Stimulated activated CD4-positive, alpha-beta T cell treated with anti-CD3 and anti-CD28 coated beads, Interleukin-15, amount 100 ng/mL, for 1 hour (primary cell): ENCODE measurements around the gene TMEM51.

Experiments used
- DNase-seq, 2 donors: peaks; one replicate each; pipeline ENCODE4 v3.0.0-alpha.2; 2020; ENCODE audit warnings: low read depth in 1 of 2, low spot score in 1 of 2

TMEM51 gene

DNA sequence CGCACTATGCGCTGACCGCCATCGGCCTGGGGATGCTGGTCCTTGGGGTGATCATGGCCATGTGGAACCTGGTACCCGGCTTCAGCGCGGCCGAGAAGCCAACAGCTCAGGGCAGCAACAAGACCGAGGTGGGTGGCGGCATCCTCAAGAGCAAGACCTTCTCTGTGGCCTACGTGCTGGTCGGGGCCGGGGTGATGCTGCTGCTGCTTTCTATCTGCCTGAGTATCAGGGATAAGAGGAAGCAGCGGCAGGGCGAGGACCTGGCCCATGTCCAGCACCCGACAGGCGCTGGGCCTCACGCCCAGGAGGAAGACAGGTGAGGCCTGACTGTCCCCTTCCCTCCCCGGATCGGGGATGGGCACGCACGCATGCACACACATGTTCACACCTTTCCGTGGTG lies 61.6 kb downstream of the TMEM51 start:
- DNase-seq, result no peak

DNA sequence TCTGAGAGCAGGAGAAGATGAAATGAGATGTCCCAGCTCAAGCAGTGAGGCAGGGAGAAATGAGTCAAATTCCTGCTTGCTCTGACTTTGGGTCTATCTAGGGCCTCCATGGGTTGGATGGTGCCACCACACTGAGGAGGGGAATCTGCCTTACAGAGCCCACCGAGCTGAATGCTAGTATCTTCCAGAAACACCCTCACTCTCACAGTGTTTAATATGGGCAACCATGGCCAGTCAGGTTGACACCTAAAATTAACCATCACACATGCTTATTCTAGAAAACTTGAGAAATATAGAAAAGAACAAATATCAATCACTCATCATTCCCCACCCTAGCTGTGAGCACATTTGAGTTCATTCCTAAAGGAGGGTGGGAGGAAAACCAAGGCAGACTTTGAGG lies 64.1 kb downstream of the TMEM51 start:
- DNase-seq, result no peak

DNA sequence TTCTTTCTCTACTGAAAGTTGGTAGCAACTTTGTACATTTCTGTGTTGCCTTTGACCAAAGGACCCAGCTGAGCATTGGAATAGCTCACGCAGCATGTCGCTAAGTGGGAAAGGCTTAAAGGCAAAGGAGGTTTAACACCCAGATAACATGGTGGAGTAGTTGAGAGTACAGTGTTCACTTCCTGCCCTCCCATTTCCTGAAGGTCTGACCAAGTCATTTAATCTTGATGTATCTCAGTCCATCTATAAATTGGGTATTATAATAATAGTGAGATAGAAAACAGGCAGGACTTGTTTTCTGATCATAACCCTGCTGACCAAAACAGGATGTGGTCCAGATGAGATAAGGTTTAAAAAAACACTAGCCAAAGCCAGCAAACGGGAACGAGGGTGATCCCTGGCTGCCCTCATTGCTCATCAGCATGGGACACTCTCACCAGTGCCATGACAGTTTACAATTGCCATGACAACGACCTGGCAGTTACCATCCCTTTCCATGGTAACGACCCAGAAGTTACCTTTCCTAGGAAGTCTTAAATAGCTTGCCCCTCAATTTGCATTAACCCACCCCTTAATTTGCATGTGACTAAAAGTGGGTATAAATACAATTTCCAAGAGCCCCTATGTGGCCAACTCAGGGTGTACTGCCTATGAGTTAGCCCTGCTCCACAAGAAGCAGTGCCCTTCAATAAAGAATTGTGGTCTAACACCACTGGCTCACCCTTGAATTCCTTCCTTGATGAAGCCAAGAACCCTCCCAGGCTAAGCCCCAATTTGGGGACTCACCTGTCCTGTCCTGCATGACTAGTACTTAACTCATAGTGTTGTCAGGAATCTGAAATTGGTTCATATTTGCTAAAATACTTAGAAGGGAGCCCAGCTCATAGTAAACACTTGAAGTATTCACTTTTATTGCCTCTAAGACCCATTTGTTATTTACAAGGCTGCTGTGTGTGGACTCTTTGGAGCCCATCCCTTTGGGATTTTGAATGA lies 65.0 kb downstream of the TMEM51 start:
- no peak for DNase-seq

DNA sequence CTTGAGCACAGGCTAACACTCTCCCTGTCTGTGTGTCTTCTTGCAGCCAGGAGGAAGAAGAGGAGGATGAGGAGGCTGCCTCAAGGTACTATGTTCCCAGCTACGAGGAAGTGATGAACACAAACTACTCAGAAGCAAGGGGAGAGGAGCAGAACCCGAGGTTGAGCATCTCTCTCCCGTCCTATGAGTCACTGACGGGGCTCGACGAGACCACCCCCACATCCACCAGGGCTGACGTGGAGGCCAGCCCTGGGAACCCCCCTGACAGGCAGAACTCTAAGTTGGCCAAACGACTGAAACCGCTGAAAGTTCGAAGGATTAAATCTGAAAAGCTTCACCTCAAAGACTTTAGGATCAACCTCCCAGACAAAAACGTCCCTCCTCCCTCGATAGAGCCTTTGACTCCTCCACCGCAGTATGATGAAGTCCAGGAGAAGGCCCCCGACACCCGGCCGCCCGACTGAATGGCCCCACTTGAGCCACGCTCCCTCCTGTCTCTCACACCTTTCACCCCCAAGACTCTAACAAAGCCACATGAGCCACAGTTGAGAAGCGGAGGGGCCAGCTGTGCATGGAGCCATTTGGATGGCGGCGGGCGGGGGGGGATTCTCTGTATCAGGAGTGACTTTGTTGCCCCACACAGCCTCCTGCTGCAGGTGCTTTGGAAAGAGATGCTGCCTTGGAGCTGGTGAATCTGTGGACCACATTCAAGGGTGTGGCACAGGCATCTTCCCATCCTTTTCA lies 65.9 kb downstream of the TMEM51 start:
- DNase-seq, result no peak

DNA sequence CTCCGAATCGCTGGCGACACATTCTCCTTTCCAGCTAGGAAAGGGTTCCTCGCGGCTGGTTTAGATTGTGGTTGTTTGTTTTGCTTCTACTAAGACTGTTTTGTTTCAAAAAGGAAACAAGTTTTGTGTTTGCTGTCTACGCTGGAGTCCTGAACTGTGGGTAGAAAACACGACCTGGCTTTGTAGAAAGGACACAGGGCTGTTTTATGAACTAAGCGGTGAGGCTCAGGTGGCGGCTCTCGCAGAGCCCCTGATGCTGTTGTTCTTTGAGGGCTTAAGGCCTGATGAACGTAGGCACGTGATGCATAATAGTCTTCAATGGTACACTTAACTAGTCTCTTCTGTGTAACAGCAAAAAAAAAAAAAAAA lies 66.5 kb downstream of the TMEM51 start:
- DNase-seq, result no peak

DNA sequence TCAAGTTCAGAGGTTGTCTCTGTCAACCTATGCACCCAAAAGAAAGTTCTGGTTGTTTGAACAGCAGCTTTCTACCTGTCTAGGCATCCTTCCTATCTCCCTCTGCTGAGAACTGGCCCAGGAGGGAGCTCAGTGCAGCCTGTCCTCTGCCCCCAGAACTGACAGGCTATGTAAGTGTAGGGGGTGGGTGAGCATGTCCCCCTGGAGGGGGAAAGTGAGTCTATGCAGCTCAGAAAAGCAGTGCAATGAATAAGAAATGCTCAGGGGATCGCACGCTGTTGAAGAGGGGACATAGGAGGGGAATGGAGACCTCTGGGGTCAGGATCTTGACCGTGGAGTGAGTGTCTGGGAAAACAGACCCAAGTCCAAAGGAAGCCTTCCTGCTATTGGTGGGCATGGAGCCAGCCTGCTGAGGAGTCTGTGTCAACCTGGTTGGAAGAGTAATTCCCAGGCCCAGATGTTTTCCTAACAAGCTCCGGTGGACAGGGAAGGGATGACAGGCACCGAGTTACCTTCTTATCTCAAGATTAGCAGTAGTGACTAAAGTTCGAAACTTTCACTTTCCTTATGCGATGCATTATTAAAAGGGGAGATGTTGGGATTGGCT lies 67.4 kb downstream of the TMEM51 start:
- DNase-seq, result no peak

DNA sequence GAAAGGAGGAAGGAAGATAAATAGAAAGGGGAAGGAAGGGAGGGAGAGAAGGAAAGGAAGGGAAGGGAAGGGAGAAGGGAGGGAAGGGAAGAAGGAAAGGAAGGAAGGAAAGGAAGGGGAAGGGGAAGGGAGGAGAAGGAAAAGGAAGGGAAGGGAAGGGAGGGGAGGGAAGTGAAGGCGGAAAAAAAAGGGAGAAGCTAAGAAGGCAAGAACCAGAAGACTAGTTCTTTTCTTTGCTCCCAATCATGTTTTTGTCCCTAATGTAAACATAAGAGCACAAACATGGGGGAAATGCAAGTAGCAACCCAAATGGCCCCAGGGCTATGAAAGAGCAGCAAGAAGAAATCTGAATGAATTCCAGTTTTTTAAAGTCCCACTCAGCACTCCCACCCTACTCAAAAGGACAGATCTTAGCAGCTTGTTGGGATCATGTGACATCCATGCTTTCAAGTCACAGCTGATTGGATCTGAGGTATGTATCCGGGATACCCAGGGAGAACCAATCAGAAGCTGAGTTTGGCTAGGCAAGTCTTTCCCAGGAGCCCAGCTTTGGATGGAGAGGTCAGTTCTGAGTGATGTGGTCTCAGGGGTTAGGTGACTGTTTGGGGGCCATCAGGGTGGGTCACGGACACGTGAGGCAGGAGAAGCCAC lies 69.2 kb downstream of the TMEM51 start:
- DNase-seq, result no peak

DNA sequence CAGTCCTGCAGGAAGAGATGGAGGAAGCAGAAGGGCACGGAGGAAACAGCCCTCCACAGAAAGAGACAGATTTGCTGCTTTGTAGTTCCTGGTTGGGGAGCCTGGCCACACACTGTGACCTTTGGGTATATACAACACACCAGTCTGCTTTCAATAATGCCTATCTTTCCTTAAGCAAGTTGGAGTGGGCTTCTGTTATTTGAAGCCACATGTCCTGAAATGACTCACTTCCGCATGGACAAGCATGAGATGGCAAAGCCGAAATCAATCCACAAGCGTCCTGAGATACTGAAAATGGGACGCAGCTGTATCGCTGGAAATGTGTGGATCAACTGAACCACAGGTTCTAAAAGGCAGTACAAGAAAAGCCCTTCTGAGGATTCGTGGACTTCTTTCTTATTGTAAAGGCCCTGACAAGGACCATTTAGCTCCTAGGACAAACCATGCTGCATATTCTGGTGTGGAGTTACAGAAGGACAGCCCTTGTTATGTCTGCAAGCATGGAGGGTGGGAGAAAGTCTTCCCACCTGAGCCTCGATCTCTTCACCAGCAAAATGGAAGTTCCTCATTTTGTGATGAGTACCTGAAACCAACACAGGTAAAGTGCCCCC lies 70.8 kb downstream of the TMEM51 start:
- DNase-seq, result no peak

DNA sequence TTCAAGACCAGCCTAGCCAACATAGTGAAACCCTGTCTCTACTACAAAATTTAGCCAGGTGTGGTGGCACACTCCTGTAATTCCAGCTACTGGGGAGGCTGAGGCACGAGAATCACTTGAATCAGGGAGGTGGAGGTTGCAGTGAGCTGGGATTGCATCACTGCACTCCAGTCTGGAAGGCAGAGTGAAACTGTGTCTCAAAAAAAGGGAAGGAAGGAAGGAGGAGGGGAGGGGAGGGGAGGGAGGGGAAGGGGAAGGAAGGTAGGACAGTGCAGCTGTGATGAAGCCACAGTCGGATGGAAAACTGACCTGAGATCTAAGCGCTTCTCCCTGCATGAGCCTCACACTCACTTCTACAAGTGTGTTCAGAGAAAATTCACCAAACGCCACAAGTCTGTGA lies 71.4 kb downstream of the TMEM51 start:
- DNase-seq, result no peak

DNA sequence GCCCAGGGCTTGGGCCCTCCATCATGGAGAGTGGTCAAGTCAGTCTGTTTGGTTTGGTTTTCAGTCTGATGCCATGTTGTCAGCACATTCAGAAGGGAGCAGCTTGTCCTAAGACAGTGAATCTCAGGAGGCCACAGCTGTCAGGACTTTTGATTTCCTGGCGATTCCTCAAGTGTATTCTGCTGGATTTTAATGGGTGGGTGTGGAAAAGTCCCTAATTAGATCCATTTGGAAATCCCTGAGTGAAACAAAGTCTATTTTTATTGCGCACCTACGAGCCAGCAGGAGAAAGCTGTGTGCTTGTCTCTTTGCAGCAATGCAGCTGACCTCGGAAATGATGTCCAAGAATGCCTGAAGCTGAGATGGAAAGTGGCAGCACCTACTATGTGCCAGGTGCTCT lies 71.9 kb downstream of the TMEM51 start:
- DNase-seq, result no peak

DNA sequence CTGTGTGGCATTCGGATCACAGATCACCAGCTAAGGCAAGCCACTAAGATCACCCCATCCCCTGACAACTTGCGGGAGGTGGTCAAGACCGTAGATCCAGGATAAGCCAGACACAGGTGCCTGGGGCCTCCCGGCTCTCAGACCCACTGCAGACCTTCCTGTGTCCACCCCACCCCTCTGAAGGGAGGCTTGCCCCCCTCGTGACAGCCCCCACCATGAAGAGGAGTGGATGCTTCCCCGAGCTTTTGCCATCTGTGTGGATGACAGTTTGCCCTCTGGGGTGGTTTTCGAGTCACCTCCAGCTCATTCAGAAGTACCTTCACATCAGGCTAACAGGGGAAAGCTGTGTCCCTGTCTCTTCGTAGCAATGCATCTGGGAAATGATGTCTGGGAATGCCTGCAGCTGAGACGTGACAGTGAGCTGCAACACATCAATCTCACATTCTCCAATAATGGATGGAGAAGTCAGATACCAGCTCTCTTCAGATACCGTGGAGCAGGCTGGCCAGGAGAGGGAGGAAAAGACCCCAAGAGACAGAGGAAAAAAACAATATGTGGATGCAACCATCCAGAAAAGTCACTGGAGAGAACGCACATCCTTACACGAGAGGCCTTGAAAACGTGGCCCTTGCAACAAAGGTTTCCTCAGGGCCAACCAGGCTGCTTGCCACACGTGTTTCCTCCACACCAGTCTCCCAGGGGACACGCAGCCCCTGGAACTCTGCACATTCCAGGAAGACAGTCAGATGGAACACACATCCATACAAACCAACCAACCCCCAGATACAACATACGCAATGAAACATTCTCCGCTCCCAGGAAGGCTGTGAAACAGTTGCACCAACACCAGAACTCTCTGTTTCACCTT lies 73.1 kb downstream of the TMEM51 start:
- no peak for DNase-seq

DNA sequence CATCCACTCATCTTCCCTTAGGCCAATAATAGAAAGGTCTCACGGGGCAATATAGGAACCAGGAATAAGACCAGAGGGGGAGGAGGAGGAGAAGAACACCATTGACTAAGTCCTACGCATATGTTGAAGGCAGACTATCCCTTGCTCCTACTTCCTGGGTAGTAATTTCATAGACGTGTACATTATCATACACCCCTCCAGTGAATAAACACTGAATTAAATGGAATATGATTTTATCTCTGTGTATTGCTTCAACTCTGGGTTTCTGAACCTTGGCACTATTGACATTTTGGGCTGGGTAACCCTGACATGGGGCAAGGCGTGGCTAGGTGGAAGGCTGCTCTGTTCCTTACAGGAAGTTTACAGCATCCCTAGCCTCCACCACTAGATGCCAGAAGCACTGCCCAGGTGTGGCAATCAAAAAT lies 76.2 kb downstream of the TMEM51 start:
- DNase-seq, result no peak

DNA sequence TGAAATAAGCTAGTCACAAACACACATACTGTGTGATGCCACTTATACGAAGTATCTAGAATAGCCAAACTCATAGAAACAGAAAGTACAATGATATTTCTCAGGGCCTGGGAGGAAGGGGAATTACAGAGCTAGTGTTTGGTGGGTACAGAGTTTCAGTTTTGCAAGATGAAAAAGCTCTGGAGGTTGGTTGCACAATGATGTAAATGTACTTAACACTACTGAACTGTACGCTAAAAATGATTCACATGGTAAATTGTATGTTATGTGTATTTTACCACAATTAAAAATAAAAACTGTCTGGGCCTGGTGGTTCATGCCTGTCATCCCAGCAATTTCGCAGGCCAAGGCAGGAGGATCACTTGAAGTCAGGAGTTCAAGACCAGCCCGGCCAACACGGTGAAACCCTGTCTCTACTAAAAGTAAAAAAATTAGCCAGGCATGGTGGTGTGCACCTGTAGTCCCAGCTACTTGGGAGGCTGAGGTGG lies 78.2 kb downstream of the TMEM51 start:
- DNase-seq, result no peak

DNA sequence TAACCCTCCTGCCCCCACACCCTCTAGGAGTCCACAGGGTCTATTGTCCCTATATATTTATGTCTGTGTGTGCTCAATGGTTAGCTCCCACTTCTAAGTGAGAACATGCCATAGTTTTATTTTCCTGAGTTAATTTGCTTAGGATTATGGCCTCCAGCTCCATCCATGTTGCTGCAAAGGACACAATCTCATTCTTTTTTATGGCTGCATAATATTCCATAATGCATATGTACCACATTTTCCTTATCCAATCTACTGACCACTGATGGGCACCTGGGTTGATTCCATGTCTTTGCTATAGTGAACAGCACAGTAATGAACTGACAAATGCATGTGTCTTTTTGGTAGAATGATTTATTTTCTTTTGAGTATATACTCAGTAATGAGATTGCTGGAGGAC lies 80.1 kb downstream of the TMEM51 start:
- DNase-seq, result no peak

DNA sequence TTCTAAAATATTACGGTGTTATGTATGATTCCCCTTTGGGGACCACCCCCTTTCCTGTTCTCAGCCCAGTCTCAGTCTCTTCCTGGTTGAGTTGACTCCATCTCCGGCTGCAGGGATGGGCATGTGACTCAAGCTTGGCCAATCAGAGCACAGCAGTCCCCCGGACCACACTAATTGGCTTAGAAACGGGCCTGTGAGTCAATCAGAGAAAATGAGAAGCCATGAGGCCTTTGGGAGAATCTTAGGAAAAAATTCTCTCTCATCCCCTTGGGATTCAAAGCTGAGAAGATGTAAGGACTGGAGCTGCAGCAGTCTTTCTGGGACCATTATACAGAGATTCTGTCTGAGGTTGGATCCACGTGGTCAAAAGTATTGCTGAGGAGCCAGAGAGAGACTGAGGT lies 82.8 kb downstream of the TMEM51 start:
- no peak for DNase-seq

DNA sequence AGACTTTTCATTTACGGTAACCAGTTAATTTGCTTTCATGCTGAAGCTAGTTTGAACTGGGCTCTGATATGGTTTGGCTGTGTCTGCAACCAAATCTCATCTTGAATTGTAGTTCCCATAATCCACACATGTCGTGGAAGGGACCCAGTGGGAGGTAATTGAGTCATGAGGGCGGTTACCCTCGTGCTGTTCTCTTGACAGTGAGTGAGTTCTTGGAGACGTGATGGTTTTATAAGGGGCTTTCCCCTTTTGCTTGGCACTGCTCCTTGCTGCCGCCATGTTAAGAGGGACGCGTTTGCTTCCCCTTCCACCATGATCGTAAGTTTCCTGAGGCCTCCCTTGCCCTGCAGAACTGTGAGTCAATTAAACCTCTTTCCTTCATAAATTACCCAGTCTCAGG lies 83.2 kb downstream of the TMEM51 start:
- DNase-seq, result no peak

DNA sequence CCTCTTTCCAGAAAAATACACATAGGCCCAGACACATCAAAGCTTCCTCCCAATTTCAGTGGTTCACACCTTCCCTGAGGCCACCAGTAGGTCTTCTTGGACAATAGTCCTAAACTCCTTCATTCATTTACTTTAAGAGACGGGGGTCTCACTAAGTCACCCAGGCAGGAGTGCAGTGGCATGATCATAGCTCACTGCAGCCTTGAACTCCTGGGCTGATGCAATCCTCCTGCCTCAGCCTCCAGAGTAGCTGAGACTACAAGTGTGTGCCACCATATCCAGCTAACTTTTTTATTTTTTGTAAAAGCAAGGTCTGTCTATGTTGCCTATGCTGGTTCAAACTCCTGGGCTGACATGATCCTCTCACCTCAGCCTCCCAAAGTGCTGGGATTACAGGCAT lies 85.2 kb downstream of the TMEM51 start:
- no peak for DNase-seq

DNA sequence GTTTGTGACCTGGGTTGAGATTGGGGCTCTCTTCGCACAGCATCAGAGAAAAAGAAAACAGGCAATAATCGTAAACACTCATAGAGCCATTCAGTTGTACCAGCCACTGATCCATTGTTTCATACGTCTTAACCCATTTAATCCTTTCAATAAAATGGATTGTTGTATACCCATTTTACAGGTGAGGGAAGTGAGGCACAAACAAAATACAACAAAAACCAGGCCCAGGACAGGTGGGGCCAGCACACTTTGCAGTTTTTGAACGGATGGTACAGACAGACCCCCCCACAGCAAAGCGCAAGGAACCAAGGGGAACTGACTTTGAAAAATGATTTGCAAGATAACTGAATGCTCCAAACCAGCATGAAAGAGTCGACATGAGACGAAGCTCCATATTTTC lies 89.2 kb downstream of the TMEM51 start:
- no peak for DNase-seq

DNA sequence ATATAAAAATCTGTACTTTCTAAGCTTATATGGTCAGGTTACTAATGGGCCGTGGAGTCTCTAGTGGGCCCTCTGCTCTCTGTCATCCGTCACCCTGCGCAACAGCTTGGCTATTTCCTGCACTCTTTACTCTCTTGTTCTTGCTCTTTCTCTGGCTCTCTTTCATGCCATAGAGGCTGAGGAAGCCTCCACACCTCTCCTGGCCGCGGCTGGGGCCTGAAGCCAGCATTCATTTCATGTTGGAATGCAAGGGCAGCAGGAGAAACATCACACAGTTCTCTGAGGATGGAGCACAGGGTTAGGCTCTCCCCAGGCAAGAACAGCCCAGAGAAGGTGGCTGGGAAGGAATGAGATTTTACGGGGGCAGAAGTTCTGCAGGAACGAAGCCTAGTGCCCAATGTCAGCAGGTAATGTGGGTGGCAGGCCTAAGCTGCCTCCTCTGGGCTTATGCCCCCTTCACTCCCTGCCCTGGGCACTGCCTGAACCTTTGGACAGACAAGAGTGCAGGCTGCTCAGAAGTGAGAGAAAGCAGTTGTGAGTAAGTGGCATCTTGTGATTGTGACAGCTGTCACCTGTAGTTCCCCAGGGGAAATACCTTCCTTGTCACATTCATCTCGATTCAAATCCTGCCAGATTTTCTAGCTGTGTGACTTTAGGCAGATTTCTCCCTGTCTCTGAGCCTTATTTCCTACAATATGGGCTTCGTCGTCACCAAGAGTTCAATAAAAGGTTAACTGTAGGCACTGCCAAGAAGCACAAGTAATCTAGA lies 89.9 kb downstream of the TMEM51 start:
- no peak for DNase-seq
